ENCODE measurements around the gene KANSL1. TPM values are rescaled to one million over a fixed set of nuclear protein-coding genes. Genes with fewer than 3 reads are reported as not detected.

The KANSL1 gene
- total and polyA plus RNA-seq, 12 donors: 23.2 to 81.2 (median 58.0) TPM

GRCh38 chr17:46026166-46027047 lies 166.8 kb downstream of the KANSL1 start:
- H3K4me1 ChIP-seq (replicated peaks in 1 of 2): peaks cover 8 to 31% of the 10 kb centered on the region in 2 donors
- H3K9me3 ChIP-seq (replicated peaks in 1 of 3): no peaks in the 10 kb centered on the region
- no peak for TF ChIP-seq POLR2A (IDR thresholded peaks at IDR 0.05)
- WGBS, 4 donors: 61 to 74% (median 66%) methylated on average over 6 to 17 of the region's 17 CpGs
- H3K36me3 ChIP-seq (replicated peaks in 1 of 2): peaks cover 0 to 22% of the 10 kb centered on the region in 2 donors
- H3K27ac ChIP-seq: peak overlapping the region in 4 of 5 donors; percentile 17 to 75 (median 34)
- no peaks in the 10 kb centered on the region for H3K27me3 ChIP-seq
- H3K4me3 ChIP-seq: no peak overlapping the region
- intact Hi-C loops (cut with DNase I): no loop called here
- DNase-seq: peak in 4 of 7 donors; percentile 54 to 69 (median 58)

DNA sequence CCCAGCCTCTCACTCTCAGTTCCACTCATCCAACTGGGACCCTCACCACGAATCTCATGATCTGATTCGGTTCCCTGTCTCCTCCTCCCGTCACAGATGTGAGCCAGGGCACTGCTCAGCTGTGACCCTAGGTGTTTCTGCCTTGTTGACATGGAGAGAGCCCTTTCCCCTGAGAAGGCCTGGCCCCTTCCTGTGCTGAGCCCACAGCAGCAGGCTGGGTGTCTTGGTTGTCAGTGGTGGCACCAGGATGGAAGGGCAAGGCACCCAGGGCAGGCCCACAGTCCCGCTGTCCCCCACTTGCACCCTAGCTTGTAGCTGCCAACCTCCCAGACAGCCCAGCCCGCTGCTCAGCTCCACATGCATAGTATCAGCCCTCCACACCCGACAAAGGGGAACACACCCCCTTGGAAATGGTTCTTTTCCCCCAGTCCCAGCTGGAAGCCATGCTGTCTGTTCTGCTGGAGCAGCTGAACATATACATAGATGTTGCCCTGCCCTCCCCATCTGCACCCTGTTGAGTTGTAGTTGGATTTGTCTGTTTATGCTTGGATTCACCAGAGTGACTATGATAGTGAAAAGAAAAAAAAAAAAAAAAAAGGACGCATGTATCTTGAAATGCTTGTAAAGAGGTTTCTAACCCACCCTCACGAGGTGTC lies 167.6 kb downstream of the KANSL1 start:
- peaks cover 8 to 31% of the 10 kb centered on the region in 2 donors for H3K4me1 ChIP-seq (replicated peaks in 1 of 2)
- no peak for DNase-seq
- H3K27me3 ChIP-seq: no peaks in the 10 kb centered on the region
- intact Hi-C loops (cut with DNase I): no loop called here
- no peaks in the 10 kb centered on the region for H3K9me3 ChIP-seq (replicated peaks in 1 of 3)
- no peak overlapping the region for H3K4me3 ChIP-seq
- peak overlapping the region in 3 of 5 donors; percentile 26 to 75 (median 41) for H3K27ac ChIP-seq
- peaks cover 0 to 15% of the 10 kb centered on the region in 2 donors for H3K36me3 ChIP-seq (replicated peaks in 1 of 2)
- WGBS, 4 donors: 89 to 95% (median 92%) methylated on average over 8 of the region's 8 CpGs
- TF ChIP-seq, protein P1, sequence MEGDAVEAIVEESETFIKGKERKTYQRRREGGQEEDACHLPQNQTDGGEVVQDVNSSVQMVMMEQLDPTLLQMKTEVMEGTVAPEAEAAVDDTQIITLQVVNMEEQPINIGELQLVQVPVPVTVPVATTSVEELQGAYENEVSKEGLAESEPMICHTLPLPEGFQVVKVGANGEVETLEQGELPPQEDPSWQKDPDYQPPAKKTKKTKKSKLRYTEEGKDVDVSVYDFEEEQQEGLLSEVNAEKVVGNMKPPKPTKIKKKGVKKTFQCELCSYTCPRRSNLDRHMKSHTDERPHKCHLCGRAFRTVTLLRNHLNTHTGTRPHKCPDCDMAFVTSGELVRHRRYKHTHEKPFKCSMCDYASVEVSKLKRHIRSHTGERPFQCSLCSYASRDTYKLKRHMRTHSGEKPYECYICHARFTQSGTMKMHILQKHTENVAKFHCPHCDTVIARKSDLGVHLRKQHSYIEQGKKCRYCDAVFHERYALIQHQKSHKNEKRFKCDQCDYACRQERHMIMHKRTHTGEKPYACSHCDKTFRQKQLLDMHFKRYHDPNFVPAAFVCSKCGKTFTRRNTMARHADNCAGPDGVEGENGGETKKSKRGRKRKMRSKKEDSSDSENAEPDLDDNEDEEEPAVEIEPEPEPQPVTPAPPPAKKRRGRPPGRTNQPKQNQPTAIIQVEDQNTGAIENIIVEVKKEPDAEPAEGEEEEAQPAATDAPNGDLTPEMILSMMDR (IDR thresholded peaks at IDR 0.05): no peak
- TF ChIP-seq POLR2A (IDR thresholded peaks at IDR 0.05): no peak

DNA sequence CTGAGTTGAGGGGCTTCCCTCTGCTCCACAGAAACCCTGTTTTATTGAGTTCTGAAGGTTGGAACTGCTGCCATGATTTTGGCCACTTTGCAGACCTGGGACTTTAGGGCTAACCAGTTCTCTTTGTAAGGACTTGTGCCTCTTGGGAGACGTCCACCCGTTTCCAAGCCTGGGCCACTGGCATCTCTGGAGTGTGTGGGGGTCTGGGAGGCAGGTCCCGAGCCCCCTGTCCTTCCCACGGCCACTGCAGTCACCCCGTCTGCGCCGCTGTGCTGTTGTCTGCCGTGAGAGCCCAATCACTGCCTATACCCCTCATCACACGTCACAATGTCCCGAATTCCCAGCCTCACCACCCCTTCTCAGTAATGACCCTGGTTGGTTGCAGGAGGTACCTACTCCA lies 168.2 kb downstream of the KANSL1 start:
- H3K9me3 ChIP-seq (replicated peaks in 1 of 3): no peaks in the 10 kb centered on the region
- H3K27me3 ChIP-seq: no peaks in the 10 kb centered on the region
- no peak for DNase-seq
- peak overlapping the region in 1 of 5 donors; percentile 13 for H3K27ac ChIP-seq
- TF ChIP-seq, protein P1 (IDR thresholded peaks at IDR 0.05): no peak
- TF ChIP-seq POLR2A (IDR thresholded peaks at IDR 0.05): no peak
- no peak overlapping the region for H3K4me3 ChIP-seq
- peaks cover 0 to 10% of the 10 kb centered on the region in 2 donors for H3K36me3 ChIP-seq (replicated peaks in 1 of 2)
- WGBS, 4 donors: 88 to 97% (median 90%) methylated on average over 10 of the region's 10 CpGs
- peaks cover 8 to 31% of the 10 kb centered on the region in 2 donors for H3K4me1 ChIP-seq (replicated peaks in 1 of 2)
- intact Hi-C loops (cut with DNase I): no loop called here

DNA sequence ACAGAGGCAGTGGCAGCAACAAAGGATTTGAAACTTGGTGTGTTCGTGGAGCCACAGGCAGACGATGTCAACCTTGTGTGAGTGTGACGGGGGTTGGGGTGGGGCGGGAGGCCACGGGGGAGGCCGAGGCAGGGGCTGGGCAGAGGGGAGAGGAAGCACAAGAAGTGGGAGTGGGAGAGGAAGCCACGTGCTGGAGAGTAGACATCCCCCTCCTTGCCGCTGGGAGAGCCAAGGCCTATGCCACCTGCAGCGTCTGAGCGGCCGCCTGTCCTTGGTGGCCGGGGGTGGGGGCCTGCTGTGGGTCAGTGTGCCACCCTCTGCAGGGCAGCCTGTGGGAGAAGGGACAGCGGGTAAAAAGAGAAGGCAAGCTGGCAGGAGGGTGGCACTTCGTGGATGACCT lies 168.6 kb downstream of the KANSL1 start:
- Histone ChIP-seq H3K4me1 (replicated peaks in 1 of 2) (peaks cover 8 to 31% of the 10 kb centered on the region in 2 donors), H3K9me3 (replicated peaks in 1 of 3) (no peaks in the 10 kb centered on the region), H3K27ac (peak overlapping the region in 1 of 5 donors; percentile 13), H3K27me3 (no peaks in the 10 kb centered on the region), H3K36me3 (replicated peaks in 1 of 2) (peaks cover 0 to 10% of the 10 kb centered on the region in 2 donors), H3K4me3 (no peak overlapping the region)
- TF ChIP-seq, protein P1 (IDR thresholded peaks at IDR 0.05): no peak
- no peak for DNase-seq
- WGBS, 4 donors: 45 to 65% (median 58%) methylated on average over 14 of the region's 14 CpGs
- intact Hi-C loops (cut with DNase I): no loop called here
